Epithelial cell of prostate (primary cell): ENCODE measurements around the gene SUSD6.

Experiments used
- DNase-seq: peaks from one replicate; pipeline ENCODE4 v3.0.0-alpha.2; 2011; ENCODE audit warnings: low read depth, low spot score
- H3K27ac ChIP-seq: fragments of 450-650 bp; 2 replicates; pipeline ENCODE4 v1.5.1; 2017; ENCODE audit warnings: mild to moderate bottlenecking

Gene SUSD6

GRCh38 chr14:69666112-69666511 lies 54.7 kb downstream of the SUSD6 start:
- no peak for DNase-seq
- no peak overlapping the region for H3K27ac ChIP-seq

DNA sequence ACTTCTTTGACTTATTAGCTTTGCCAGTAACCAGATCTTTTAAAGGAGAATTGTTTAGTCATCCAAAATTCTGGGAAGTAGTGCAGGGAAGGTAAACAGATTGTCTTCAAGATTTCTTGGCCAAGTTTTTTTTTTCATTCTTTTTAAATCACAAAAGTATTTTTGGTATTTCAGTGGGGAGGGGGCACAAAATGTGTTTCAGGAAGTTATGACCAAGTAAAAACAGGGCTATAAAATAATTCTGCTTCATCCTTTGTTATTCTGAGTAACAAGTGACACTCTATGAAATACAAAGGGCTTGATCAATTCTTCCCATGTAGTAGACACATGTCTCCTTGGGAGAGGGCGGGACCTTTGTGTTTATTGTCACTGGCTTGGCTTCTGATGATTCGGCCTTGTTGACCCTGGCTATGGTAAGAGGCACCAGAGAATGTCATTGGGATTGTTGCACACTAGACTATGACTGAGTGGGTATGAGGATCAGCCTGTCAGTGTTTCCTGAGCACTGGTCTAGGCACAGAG lies 55.4 kb downstream of the SUSD6 start:
- no peak overlapping the region for H3K27ac ChIP-seq
- DNase-seq, result no peak

GRCh38 chr14:69667938-69668335 lies 56.5 kb downstream of the SUSD6 start:
- no peak for DNase-seq
- H3K27ac ChIP-seq, result no peak overlapping the region

GRCh38 chr14:69669375-69669774 lies 58.0 kb downstream of the SUSD6 start:
- no peak for DNase-seq
- no peak overlapping the region for H3K27ac ChIP-seq

DNA sequence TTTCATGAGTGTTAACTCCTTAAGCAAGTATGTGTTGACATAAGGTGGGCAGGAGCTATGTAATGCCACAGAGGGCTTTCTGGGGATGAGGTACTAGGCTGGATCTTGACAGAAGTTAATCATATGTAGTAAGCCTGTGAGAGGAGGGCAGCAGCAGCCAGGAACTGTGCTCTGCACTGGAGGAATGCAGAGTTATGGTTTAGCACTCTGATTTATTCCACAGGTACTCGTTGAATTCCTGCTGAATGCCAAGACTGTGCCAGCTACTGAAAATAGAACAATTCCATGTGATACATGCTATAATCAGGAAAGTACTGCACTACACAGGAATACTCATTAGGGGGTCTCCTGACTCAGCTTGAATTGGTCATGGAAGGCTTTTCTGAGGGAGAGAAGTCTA lies 58.7 kb downstream of the SUSD6 start:
- no peak overlapping the region for H3K27ac ChIP-seq

DNA sequence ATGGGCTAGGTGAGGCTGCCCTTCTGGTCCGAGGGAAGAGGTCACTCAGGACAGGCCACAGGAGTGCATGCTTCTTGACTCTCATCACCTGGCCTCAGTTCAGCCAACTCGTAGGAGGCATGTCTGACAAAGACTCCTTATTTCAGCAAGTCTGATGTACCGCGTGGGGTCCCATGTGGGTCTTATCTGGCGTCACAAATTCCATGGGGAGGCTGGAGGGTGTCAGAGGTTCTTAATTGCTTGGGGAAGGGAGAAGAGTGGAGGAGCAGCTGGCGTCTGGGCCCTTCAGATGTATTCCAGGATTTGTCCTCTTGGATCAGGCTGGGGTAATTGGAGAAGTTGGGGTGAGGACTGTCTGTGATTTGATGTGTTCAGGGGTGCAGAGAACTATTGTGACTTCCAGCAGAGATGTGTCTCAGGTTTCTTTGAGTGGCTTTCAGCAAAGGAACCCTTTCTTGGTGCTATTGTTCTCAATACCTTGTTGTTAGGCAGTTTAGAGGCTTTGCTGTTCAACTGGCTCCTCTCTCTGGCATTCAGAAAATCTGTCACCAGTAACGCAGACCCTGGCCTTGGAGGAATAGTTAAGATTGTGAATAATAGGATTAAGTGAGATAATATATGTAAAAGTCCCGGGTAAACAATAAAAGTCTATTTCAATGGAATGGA lies 60.1 kb downstream of the SUSD6 start:
- H3K27ac ChIP-seq, result no peak overlapping the region
- no peak for DNase-seq

More for the DNA sequence above, 58.7 kb downstream of the SUSD6 start:
- no peak for DNase-seq

DNA sequence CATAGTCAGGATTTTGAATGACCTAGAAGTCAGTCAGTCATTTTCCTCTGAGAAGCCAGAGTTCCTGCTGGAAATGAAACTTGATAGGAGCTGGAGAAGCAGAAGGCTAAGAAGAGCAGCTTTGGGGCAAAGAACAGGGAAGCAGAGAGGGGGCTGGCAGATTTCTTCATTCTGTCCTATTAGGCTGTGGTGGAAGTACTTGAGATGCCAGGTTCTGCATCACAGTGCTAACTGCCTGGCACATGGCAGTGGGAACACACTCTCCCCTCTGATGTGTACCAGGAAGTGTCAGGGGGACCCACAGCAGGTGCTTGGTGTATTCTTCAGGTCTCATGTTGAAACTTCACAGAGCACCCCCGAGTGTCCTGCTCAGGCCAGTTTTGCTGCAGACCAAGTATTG lies 61.0 kb downstream of the SUSD6 start:
- no peak for DNase-seq
- H3K27ac ChIP-seq, result no peak overlapping the region

- DNase-seq, result no peak
- H3K27ac ChIP-seq, result no peak overlapping the region
Observed at GRCh38 chr14:69673104-69673503, 61.7 kb downstream of the SUSD6 start.

DNA sequence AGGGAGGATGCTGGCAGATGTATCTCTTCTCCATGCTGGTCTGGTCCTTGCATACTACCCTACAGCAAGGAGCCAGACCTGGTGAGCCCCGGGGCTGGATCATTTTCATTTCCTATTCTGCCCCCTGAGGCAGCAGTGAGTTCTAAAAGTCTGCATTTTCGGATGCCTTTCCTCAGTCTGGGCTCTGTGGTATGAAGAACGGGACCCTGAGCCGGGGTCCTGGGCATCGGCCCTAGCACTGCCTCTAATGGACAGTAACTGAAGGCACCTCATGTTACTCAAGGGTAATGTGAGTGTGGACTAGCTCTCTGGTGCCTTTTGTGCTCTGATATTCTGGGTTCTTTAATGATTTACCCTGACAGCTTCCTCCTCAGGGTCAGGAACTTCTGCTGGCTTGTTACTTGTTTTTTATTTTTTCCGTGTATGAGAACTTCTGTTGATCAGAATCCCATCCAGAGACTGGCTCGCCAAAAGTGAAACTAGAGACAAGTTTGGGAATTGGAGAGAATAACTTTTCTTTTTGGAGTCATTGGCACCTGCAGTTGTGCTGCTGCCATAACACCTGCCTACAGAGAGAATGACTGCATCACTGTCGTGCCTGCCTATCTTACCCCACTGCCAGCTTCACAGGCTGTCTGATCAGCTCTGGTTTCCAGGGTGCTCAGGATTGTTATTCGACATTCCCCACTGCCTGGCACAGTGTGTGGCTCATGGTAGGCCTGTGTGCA lies 62.3 kb downstream of the SUSD6 start:
- no peak for DNase-seq
- no peak overlapping the region for H3K27ac ChIP-seq

DNA sequence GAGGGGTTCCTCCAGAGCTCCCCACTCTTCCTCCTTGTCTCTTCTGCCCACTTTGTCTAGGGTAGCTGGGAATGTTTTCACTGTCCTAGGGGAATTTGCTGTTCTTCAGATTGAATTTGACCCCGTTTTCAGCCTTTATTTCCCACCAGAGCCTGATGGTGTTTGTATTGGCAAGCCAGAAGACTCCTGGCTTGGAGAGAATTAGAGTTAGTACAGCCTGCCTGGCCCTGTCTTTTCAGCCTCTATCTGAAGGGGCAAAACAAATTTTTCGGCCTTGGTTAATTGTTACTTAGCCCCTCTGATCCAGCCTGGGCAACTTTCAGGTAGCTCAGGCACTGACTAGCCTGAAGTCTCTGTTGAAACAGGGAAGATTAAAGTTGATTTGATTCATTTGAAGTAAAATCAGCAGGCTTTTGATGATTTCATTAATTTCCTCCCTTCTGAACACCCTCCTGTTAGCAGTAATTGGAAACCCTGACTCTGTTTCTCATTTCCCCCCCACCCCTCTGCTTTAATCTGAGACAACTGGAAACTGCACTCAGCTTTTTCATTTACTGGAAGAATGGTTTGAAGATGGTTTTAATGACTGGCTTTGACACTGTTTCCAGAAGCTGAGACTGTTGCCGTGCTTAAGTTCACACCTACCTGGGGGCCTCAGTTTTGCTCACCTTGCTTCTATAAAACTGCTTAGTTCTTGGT lies 63.3 kb downstream of the SUSD6 start:
- no peak overlapping the region for H3K27ac ChIP-seq
- DNase-seq, result no peak

GRCh38 chr14:69675245-69675583 lies 63.8 kb downstream of the SUSD6 start:
- no peak overlapping the region for H3K27ac ChIP-seq
- DNase-seq, result no peak

DNA sequence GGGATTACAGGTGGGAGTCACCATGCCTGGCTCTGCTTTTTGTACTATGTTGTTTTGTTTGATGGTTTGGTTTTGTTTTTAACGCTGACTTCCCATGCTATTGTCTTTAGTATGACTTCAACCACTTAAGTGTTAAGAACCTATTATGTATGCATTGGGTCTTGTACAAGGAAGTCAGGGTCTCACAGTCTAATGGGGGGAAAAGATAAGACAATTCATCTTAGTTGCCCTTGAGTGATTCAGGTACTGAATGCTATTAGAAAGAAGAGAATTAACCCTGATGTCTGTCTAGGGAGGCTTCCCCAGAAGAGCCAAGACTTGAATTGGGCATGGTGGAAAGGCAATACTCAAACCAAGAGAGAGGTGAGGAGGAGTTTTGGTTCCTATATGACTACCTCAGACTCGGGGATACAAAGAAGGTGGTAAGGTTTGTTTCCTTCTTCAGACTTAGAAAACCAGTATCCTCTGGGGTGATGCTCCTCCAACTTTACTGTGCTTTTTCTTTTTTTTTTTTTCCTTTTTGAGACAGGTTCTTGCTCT lies 64.6 kb downstream of the SUSD6 start:
- no peak overlapping the region for H3K27ac ChIP-seq
- DNase-seq, result no peak

DNA sequence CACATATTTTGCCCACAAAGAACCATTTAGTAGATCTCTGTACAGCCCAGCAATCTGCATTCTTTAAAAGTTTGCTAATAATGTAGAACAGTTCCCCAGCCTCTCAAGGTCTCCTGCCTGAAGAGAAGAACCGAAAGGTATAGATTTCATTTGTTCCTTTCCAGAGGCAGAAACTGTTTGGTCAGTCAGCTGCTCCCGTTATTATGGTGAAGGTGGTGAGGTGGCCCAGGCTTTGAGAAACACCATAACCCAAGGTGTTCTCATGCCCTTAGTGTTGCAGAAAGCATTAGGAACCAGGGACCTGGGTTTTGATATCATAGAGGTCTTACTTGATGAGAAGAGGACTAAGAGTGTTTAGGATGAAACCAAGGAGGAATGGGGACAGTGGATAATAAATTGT lies 65.3 kb downstream of the SUSD6 start:
- DNase-seq, result no peak
- no peak overlapping the region for H3K27ac ChIP-seq

- DNase-seq, result no peak
- H3K27ac ChIP-seq, result no peak overlapping the region
Observed at GRCh38 chr14:69680297-69680696, 68.9 kb downstream of the SUSD6 start.

- DNase-seq, result no peak
- H3K27ac ChIP-seq, result no peak overlapping the region
Observed at GRCh38 chr14:69682136-69682535, 70.7 kb downstream of the SUSD6 start.

GRCh38 chr14:69682621-69683263 lies 71.3 kb downstream of the SUSD6 start:
- H3K27ac ChIP-seq, result no peak overlapping the region
- no peak for DNase-seq

GRCh38 chr14:69683971-69684370 lies 72.6 kb downstream of the SUSD6 start:
- no peak for DNase-seq
- peak overlapping the region; percentile 88 for H3K27ac ChIP-seq

DNA sequence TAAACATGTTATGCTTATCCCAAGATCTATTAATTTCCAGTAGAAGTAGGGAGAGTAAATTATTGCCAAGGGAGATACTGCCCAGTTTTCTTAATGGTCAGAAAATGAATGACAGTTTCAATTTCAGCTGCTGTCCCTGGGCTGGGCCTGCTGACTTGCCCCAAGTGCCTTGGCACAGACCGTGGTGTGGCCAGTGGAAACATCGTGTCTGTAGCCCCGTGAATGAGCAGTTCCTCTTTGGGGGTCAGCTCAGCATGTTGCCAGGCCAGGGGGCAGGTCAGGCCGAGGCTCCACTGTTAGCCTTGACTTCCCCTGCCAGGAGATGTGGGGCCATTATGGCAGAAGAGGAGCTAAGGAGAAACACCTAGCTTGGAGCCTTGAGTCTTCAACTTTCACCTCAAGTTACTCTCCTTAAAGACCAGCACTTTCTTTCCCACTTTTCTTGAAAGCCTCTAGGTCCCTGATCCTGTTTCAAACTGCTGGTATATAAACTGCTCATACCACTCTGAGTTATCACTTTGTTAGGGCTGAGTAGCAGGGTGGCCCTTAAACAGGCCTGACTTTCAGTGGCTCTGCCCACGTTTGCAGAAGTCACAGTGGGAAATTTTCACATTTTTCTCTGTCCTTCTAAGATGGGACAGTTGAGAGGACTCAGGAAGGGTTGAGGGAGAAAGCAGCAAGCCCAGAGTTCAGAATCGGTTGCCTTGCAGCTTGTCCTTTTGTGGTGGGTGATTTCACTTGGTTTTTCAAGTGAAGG lies 73.2 kb downstream of the SUSD6 start:
- H3K27ac ChIP-seq, result peak overlapping the region; percentile 88

GRCh38 chr14:69685218-69685616 lies 73.8 kb downstream of the SUSD6 start:
- peak; percentile 90 for DNase-seq

More for the DNA sequence above, 73.2 kb downstream of the SUSD6 start:
- DNase-seq, result no peak

DNA sequence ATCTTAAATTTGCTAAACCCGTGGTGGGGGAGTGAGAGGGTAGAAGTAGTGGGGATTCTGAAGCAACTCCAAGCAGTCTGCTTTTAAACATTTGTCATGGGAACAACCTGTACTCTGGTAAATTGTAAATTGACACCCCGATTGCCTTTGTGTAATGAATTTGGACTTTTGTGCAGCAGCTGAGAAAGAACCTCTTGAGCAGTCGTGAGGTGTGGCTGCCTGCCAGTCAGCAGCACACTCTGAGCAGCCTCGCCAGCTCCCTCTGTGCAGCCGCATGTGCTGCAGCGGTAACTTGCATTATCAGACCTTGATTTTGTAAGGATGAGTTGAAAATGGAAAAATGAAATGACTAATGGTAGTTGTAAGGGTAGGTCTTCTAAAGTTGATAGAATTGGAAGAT lies 74.3 kb downstream of the SUSD6 start:
- H3K27ac ChIP-seq, result peak overlapping the region; percentile 88
- no peak for DNase-seq

More at GRCh38 chr14:69685218-69685616, 73.8 kb downstream of the SUSD6 start:
- peak overlapping the region; percentile 88 for H3K27ac ChIP-seq
